ENCODE data around the gene CCDC85C.

Gene CCDC85C

GRCh38 chr14:99587460-99588278 lies 16.3 kb downstream of the CCDC85C start:
- DNase-seq: no peak

- DNase-seq: no peak
Measured at GRCh38 chr14:99586761-99587459, 17.1 kb downstream of the CCDC85C start.

DNA sequence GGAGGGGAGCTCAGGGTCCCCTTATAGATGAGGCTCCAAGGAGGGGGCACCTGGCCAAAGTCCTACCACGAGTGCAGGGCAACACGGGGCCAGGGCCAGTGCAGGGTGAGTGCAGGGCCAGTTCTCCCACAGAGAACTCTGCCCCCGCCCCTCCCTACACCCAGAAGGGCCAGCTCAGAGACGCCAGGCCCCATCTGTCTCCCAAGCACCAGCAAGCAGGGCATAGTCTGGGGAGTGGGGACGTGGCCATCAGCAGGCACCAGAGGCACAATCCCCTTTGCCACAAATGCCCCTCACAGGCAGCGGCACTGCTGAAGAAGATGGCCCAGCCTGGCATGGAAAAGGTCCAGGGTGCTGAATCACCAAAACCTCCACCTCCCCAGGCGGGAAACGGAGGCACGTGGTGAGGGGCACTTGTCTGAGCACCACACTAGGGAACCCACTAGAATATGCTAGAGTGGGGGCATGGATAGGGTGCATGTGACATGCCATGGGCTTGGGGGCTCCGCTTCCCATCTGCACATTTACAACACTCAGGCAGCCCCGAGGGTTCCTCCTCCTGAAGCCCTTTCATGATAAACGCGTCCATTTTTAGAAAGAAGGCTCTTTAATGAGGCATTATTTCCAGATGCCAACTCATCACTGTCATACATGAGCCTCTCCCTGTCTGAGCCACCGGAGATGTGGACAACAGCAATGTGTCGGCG lies 17.8 kb downstream of the CCDC85C start:
- no peak for DNase-seq

DNA sequence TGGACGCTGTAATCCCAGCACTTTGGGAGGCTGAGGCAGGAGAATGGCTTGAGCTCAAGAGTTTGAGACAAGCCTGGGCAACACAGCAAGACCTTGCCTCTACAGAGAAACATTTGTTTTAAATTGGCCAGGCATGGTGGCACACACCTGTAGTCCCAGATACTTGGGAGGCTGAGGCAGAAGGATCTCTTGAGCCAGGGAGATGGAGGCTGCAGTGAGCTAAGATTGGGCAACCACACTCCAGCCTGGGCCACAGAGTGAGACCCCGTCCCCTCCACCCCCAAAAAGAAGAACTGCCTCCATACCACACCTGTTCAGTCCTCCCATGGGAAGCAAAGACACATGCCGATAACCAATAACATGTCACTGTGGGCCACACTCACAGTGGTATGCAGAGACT lies 19.2 kb downstream of the CCDC85C start:
- no peak for DNase-seq

DNA sequence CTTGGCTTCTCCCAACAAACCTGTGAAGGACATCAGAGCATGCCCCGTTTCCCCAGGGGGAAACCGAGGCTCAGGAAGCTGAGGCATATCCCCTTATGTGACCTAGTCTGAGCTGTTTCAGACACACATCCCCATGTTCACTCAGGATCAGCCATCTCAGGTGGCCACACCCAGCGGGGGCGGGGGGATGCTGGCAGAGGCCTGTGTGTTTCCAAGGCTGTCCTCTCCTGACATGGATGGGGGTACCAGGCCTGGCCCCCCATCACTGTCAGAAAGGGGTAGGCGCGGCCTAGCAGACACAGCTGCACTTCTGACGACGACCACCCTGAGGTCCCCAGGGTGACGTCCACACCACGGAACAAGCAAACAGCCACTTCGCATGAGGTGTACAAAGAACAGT lies 22.1 kb downstream of the CCDC85C start:
- DNase-seq: no peak

GRCh38 chr14:99581374-99581773 lies 22.6 kb downstream of the CCDC85C start:
- no peak for DNase-seq

DNA sequence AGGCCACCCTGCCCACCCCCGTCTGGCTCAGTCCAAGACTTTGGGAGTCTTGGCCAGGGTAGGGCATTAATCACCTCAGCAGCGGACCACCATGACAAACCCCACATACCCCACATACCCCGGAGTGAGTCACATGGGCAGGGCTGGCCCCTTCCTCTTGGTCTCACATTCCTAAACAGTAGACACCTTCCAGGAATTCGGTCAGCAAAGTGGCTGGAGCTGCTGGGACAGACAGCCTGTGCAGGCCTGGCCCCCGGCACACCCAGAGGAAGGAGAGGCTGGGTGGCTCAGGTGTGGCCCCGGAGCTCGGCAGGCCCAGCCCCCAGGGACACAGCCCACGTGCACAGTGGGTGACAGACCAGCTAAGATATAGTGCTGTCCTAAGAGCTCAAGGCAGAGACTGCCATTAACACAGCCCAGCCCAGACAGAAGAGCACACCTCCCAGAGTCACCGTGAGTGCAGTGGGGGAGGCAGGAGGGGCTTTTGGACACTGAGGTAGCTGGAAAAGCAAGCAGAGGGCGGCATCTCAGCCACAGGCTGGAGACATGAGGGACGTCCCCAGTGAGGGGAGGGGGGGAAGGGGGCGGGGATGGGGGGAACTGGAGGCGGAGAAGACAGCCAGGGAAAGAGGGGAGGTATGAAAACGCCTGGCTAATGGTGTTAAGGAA lies 24.0 kb downstream of the CCDC85C start:
- DNase-seq: no peak

GRCh38 chr14:99579120-99579836 lies 24.7 kb downstream of the CCDC85C start:
- DNase-seq: no peak

DNA sequence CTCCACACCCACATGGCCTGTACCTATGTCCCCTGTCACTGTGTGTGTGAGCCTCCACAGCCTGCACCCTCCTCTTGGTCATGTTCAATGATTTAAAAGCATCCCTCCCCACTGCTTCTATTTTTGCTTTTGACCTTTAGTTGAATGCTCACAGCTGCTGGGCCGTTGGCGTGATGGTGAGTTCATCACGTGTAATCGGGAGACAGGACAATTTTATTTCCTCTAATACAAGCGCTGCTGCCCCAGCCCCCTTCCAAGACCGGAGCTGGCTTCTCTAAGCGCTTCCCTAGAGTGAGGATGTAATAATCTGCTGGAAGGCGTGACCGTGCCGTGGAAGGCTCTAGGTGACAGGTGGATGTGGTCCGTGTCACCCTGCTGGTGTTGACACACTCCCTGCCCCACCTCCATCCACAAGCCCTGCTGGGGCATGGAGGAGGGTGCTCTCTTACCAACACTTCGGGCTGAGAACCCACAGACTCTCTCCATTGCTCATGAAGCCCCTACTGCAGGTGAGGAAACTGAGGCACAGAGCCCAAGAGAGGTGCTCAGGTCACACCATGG lies 25.4 kb downstream of the CCDC85C start:
- no peak for DNase-seq

DNA sequence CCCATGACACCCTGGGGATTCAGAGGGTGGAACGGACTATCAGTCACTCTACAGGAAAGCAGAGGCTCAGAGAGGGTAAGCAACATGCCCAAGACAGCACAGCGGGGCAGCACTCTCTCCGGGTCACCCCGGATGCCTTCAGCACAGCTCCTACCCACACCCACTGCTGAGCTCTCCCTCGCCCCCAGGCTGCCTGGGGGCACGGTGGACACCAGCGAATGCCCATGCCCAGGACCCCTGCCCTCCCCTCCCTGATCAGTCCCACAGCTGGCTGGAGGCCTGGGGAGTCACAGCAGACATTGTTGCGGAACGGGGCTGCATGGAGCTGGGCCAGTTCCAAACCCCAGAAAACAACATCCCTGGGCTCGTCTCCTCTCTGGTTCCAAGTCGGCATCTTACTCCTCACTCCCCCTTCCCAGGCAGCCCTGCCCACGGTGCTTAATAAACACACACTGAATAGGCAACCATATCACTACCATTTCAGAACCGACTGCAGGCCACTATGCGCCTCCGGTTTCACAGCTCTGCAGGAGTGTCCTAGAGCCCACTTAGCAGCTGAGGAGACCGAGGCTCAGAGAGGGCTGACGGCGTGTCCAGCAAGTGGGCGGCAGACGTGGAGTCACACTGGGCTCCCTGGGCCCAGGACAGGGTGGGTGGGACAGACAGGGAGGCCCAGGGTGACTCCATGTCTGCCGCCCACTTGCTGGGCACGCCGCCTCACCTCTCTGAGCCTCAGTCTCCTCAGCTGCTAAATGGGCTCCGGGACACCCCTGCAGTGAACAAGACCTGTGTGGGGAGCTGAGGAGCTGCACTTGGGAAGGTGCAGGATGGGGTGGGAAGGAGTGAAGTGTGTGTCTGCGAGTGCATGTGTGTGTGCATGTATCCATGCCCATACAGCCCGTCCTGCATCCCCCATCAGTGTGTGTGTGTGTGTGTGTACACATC lies 27.0 kb downstream of the CCDC85C start:
- no peak for DNase-seq

GRCh38 chr14:99576304-99576703 lies 27.7 kb downstream of the CCDC85C start:
- DNase-seq: no peak

GRCh38 chr14:99575043-99576023 lies 28.7 kb downstream of the CCDC85C start:
- no peak for DNase-seq

GRCh38 chr14:99574099-99574880 lies 29.7 kb downstream of the CCDC85C start:
- DNase-seq: no peak

DNA sequence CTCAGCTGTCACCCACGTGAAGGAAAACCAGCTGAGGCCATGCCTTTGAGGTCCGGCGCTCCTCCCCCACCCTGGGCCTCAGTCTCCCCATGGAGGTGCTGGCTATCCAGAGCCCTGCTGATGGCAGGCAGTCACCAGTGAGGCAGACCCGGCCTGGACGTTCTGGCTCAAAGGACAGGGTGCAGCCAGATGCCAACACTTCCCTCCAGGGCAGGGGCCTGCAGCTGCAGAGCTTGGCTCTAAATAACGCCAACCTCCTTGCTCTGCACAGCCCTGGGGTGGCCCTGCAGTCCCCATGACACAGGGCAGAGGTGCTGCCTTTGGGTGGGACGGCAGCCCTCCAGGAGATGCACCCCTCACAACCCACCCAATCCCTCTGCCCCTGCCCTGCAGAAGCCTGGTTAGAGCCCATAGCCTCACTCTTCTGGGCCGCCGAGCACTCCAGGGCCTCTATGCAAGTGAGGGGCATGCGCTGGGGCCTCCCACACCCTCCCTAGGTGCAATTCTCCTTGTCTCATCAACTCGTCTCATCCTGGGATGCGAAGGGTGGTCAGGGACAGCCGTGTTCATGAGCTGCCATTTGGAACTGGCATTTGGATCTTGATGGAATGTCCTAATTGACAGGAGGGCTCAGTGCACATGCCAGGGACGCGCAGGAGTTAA lies 30.4 kb downstream of the CCDC85C start:
- no peak for DNase-seq

DNA sequence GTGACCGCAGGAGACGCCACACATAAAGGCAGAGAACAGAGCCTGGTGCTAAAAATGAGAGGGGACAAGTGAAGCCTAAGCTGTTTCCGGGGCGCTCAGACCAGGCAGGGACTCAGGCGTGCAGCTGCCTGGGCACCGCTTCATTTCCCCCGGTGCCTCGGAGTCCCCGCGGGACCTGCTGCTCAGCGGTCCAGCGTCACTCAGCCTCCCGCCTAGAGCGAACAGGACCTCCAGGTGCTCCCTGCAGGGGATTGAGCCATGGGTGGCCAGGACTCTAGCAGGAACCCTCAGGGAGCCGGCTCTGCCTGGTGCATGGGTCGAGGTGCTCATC lies 31.0 kb downstream of the CCDC85C start:
- no peak for DNase-seq

- no peak for DNase-seq
Measured at GRCh38 chr14:99572173-99572999, 31.6 kb downstream of the CCDC85C start.

GRCh38 chr14:99571303-99571986 lies 32.6 kb downstream of the CCDC85C start:
- DNase-seq: no peak

All from stimulated activated CD4-positive, alpha-beta T cell treated with anti-CD3 and anti-CD28 coated beads, Interleukin-1b, Interleukin-23, amount 100 ng/mL, for 48 hours (primary cell).